GM21390 (cell line): ENCODE results near the gene PSD4.

Source experiments
- ATAC-seq: cut with Tn5 transposase; IDR thresholded peaks from one replicate; pipeline ENCODE4 v1.9.1; 2021; ENCODE audit not compliant: unreplicated experiment

The PSD4 gene

GRCh38 chr2:113173542-113174375 is at the start of gene PSD4:
Gene PSD4 (plus strand): TSS chr2:113173971. CDS start chr2:113182457, 8,486 bp downstream.
- peak; percentile 79 for ATAC-seq

GRCh38 chr2:113124181-113124961 is 49.4 kb upstream of the PSD4 start:
- peak; percentile 40 for ATAC-seq

GRCh38 chr2:113124984-113125855 is 48.6 kb upstream of the PSD4 start:
- no peak for ATAC-seq

GRCh38 chr2:113126845-113127645 is 46.7 kb upstream of the PSD4 start, which contains the start of gene IL1RN:
Gene IL1RN (plus strand): TSS chr2:113127598. CDS start chr2:113127625, 27 bp downstream.
- ATAC-seq, result no peak

- ATAC-seq, result no peak
Observed at GRCh38 chr2:113127646-113128570, 45.9 kb upstream of the PSD4 start.

- no peak for ATAC-seq
Observed at GRCh38 chr2:113129519-113130078, 44.2 kb upstream of the PSD4 start.

GRCh38 chr2:113131352-113132185 is 42.2 kb upstream of the PSD4 start:
- no peak for ATAC-seq

- no peak for ATAC-seq
Observed at GRCh38 chr2:113132414-113133021, 41.3 kb upstream of the PSD4 start.

GRCh38 chr2:113133704-113134598 is 39.8 kb upstream of the PSD4 start:
- ATAC-seq, result no peak

GRCh38 chr2:113134717-113135116 is 39.1 kb upstream of the PSD4 start:
- ATAC-seq, result no peak

GRCh38 chr2:113135317-113135716 is 38.5 kb upstream of the PSD4 start:
- ATAC-seq, result no peak

GRCh38 chr2:113136828-113137775 is 36.7 kb upstream of the PSD4 start:
- no peak for ATAC-seq

GRCh38 chr2:113137827-113138226 is 35.9 kb upstream of the PSD4 start:
- ATAC-seq, result no peak

- ATAC-seq, result no peak
Observed at GRCh38 chr2:113138428-113139322, 35.1 kb upstream of the PSD4 start.
